Panc1 (cell line): ENCODE results near the gene PCSK2. TPM values are rescaled to one million over a fixed set of nuclear protein-coding genes. Genes with fewer than 3 reads are reported as not detected.

Experiments
- ATAC-seq: fragments of 200-7000 bp; cut with Tn5 transposase; 2 replicates; pipeline ENCODE4 v1.9.1; 2020; ENCODE audit warnings: mild to moderate bottlenecking, moderate library complexity
- BruUV-seq: library from RNA; stranded (reverse); fragments of 400-500 nt; replicated peaks from 2 replicates; lab custom pipeline; 2021; lab: Mats Ljungman, UMichigan
- CTCF ChIA-PET: fragments of 300-600 bp; sonication (Branson Sonifier 250); formaldehyde crosslinking; loops from one replicate; lab custom pipeline; 2022; ENCODE audit warnings: antibody characterized with exemption; lab: Charles Lee
- POLR2A ChIA-PET: fragments of 300-600 bp; sonication (Branson Sonifier 250); formaldehyde crosslinking; loops from one replicate; lab custom pipeline; 2022; ENCODE audit warnings: antibody characterized with exemption; lab: Charles Lee
- DNase-seq: peaks from one replicate; pipeline ENCODE4 v3.0.0-alpha.2; 2010; ENCODE audit warnings: low read depth, low spot score
- H3K27ac ChIP-seq: 2 replicates; pipeline ENCODE4 v1.5.1; 2011; ENCODE audit warnings: mild to moderate bottlenecking, low read length, inconsistent platforms
- H3K27me3 ChIP-seq: fragments of 200-500 bp; sonication (Bioruptor generic); 2 replicates; pipeline ENCODE4 v1.6.0; 2014; ENCODE audit warnings: low read length, inconsistent platforms; ENCODE audit not compliant: control insufficient read depth, insufficient read depth
- H3K36me3 ChIP-seq: fragments of 200-500 bp; sonication (Bioruptor generic); 2 replicates; pipeline ENCODE4 v1.5.1; 2014; ENCODE audit warnings: inconsistent platforms, mild to moderate bottlenecking, low read length, moderate library complexity; ENCODE audit not compliant: control insufficient read depth, insufficient read depth
- H3K4me1 ChIP-seq: 2 replicates; pipeline ENCODE4 v1.5.1; 2011; ENCODE audit warnings: inconsistent platforms, mild to moderate bottlenecking, low read length, moderate library complexity; ENCODE audit not compliant: control insufficient read depth, insufficient read depth
- H3K4me3 ChIP-seq, 2 experiments: 2 replicates each; pipeline ENCODE4 v1.5.1; 2011 to 2012; ENCODE audit warnings: low read depth in 2 of 2, low read length in 2 of 2, mild to moderate bottlenecking in 2 of 2, inconsistent platforms in 1 of 2, moderate library complexity in 1 of 2
- H3K9me3 ChIP-seq: fragments of 200-500 bp; sonication (Bioruptor generic); 2 replicates; pipeline ENCODE4 v1.5.1; 2014; ENCODE audit warnings: low read depth, mild to moderate bottlenecking, inconsistent platforms, low read length, moderate library complexity; ENCODE audit not compliant: control insufficient read depth, insufficient read depth
- CTCF ChIP-seq: fragments of 450-650 bp; IDR thresholded peaks from 2 replicates; pipeline ENCODE4 v1.5.1; 2017; ENCODE audit warnings: mild to moderate bottlenecking
- POLR2AphosphoS5 ChIP-seq: IDR thresholded peaks from 2 replicates; pipeline ENCODE4 v1.6.1; 2012; ENCODE audit warnings: mild to moderate bottlenecking, low read depth, low read length, moderate library complexity
- REST ChIP-seq, 2 experiments: IDR thresholded peaks; 2 replicates each; pipeline ENCODE4 v1.6.1; 2011 to 2012; ENCODE audit warnings: low read depth in 2 of 2, control low read depth in 1 of 2, low read length in 1 of 2, mild to moderate bottlenecking in 1 of 2, moderate library complexity in 1 of 2; ENCODE audit not compliant: insufficient read depth in 1 of 2
- SIN3A ChIP-seq: IDR thresholded peaks from 2 replicates; pipeline ENCODE4 v1.6.1; 2012; ENCODE audit warnings: low read depth, mild to moderate bottlenecking, low read length, moderate library complexity, borderline replicate concordance; ENCODE audit not compliant: insufficient read depth
- TCF7L2 ChIP-seq: IDR thresholded peaks from 2 replicates; pipeline ENCODE4 v1.6.1; 2011; ENCODE audit warnings: mild to moderate bottlenecking, low read depth, low read length, inconsistent platforms
- in situ Hi-C: cut with HindIII; loops from 2 replicates; pipeline ENCODE4 v1.10.0; 2016; ENCODE audit warnings: low sequenced_read_pairs, low pct_unique_long_range_greater_than_20kb
- intact Hi-C: fragments of 100-400 bp; cut with micrococcal nuclease; formaldehyde crosslinking; loops from one replicate; pipeline ENCODE4 v1.10.0; 2022; ENCODE audit not compliant: unreplicated experiment
- total RNA-seq: library from RNA; stranded (reverse); gene quantifications from one replicate; pipeline ENCODE4 v1.2.1, GENCODE V29; 2021; ENCODE audit not compliant: unreplicated experiment

Gene PCSK2
- total RNA-seq, 1 experiment from 2014 or later: not detected

GRCh38 chr20:17391127-17391771 lies 164.4 kb downstream of the PCSK2 start:
- in situ Hi-C loops (no loop called here), intact Hi-C loops (no loop called here)
- ChIA-PET CTCF (no interaction called here), POLR2A (no interaction called here)
- Histone ChIP-seq H3K4me1 (no peaks in the 10 kb centered on the region), H3K27me3 (peaks cover 4% of the 10 kb centered on the region; the same call in 1 of the 2 replicates), H3K36me3 (no peaks in the 10 kb centered on the region), H3K27ac (no peak overlapping the region), H3K4me3 (no peak overlapping the region), H3K9me3 (no peaks in the 10 kb centered on the region)
- no peak for ATAC-seq
- TF ChIP-seq TCF7L2: no peak
- no peak for TF ChIP-seq REST (IDR thresholded peaks at IDR 0.05; ENCODE audit: insufficient read depth in 1 of 2, low read depth in 2 of 2, low read length in 1 of 2)
- no peak for TF ChIP-seq CTCF
- no peak for TF ChIP-seq POLR2AphosphoS5
- no peak for TF ChIP-seq SIN3A
- BruUV-seq: no TSS peak
- no peak for DNase-seq

GRCh38 chr20:17394411-17394810 lies 167.6 kb downstream of the PCSK2 start:
- in situ Hi-C loops: no loop called here
- no peaks in the 10 kb centered on the region for H3K4me1 ChIP-seq
- H3K27ac ChIP-seq: no peak overlapping the region
- ChIA-PET CTCF (no interaction called here), POLR2A (no interaction called here)
- BruUV-seq: no TSS peak
- ATAC-seq (no peak), DNase-seq (no peak)
- H3K4me3 ChIP-seq: no peak overlapping the region
- TF ChIP-seq POLR2AphosphoS5 (no peak), SIN3A (no peak), CTCF (no peak)
- no peaks in the 10 kb centered on the region for H3K9me3 ChIP-seq
- peaks cover 9% of the 10 kb centered on the region for H3K27me3 ChIP-seq
- intact Hi-C loops: no loop called here
- no peaks in the 10 kb centered on the region for H3K36me3 ChIP-seq
